KBM-7 (cell line): ENCODE results near the gene DOK6.
A peak's percentile ranks its signal among the peaks of the same experiment; 100 is the strongest.
"Not testable (repeated sequence)": the region's sequence is repeated elsewhere in the genome, so short reads cannot be mapped to it uniquely, and the experiment has no call there.

Source experiments
- DNase-seq: peaks from one replicate; pipeline ENCODE4 v3.0.0-alpha.2; 2015
- in situ Hi-C: fragments of 300-500 bp; cut with MboI; formaldehyde crosslinking; loops from 2 replicates; pipeline ENCODE4 v1.14.3; 2020; ENCODE audit warnings: low sequenced_read_pairs, low pct_unique_long_range_greater_than_20kb, mixed read lengths

DOK6 gene

GRCh38 chr18:69870736-69871135 is 470.0 kb downstream of the DOK6 start:
- DNase-seq, result no peak
- in situ Hi-C loops, result no loop called here

- no peak for DNase-seq
- in situ Hi-C loops, result no loop called here
These were observed 470.7 kb downstream of the DOK6 start for GRCh38 chr18:69871363-69871762.

GRCh38 chr18:69872661-69873060 is 472.0 kb downstream of the DOK6 start:
- DNase-seq, result no peak
- in situ Hi-C loops, result no loop called here

- in situ Hi-C loops, result no loop called here
These were observed 473.4 kb downstream of the DOK6 start for GRCh38 chr18:69874058-69874457.

GRCh38 chr18:69876490-69876889 is 475.8 kb downstream of the DOK6 start:
- in situ Hi-C loops, result no loop called here
- DNase-seq, result no peak

More at GRCh38 chr18:69874058-69874457, 473.4 kb downstream of the DOK6 start:
- DNase-seq, result no peak

DNA sequence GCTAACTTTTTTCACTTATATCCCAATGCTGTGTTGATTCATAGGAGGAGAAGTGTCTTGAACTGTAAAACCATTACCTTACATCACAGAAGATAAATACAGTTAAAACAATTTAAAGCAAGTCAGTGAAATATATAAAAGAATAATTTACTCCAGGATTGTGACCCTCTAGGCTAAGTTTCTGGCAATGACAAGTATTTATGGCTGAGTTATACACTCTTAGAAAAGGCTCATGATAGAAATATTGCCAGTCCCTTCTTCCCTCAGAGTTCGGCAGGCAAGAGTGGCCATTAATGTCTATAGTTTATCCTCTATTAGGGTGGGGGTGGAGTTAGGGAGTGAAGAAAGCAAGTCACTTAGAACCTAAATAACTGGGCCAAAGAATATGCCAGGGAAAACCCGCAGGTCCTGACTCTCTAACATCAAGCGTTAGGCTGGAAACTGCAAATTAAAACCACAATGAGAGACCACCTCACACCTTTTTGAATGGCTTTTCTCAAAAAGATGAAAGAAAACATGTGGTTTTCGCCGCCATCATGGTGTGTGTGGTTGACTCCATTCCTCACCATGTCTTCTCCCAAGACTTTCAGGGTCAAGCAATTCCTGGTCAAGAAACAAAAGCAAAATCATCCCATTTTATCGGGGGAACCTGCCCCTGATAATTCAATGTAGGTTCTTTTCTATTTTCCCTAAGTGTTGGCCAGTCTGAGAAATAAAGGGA is 477.7 kb downstream of the DOK6 start:
- in situ Hi-C loops, result no loop called here
- DNase-seq, result no peak

GRCh38 chr18:69879051-69879450 is 478.4 kb downstream of the DOK6 start:
- DNase-seq, in situ Hi-C loops: not testable (repeated sequence)

GRCh38 chr18:69880083-69880482 is 479.4 kb downstream of the DOK6 start:
- no peak for DNase-seq
- in situ Hi-C loops, result no loop called here

DNA sequence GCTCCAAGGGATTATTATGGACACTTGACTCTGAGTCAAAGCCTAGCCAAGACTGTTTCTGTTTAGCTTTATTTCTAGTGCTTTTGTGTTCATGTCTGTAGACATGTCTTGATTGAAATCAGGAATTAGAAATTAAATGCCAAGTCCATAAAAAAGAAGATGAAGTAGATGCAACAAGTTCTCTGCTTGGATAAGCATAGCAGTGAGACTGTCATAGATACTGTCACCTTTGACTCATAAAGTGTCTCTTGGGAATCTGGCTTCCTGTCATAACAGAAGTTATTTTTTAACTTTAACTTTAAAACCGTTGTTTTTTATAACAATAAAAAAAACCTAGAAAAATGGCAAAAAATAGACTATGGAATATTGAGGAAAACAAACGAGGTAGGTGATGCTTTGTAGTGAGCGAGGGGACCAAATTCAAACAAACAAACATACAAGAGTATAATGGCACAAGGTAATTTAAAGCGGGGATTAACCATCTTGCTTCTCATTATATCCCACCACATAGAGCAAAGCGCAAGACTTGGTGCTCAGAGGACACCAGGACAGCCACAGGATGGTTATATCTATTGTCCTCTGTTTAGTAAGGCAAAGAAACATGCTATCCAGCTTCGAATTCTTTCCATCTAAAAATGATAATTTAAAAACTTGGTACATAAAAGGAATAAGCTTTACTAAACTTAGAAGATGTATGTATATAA is 482.4 kb downstream of the DOK6 start:
- in situ Hi-C loops, result no loop called here
- no peak for DNase-seq

GRCh38 chr18:69883781-69884180 is 483.1 kb downstream of the DOK6 start:
- in situ Hi-C loops, result no loop called here
- no peak for DNase-seq

- in situ Hi-C loops, result no loop called here
These were observed 484.7 kb downstream of the DOK6 start for GRCh38 chr18:69885355-69885754.

GRCh38 chr18:69885841-69886531 is 485.3 kb downstream of the DOK6 start:
- no peak for DNase-seq
- in situ Hi-C loops, result no loop called here

More at GRCh38 chr18:69885355-69885754, 484.7 kb downstream of the DOK6 start:
- no peak for DNase-seq

DNA sequence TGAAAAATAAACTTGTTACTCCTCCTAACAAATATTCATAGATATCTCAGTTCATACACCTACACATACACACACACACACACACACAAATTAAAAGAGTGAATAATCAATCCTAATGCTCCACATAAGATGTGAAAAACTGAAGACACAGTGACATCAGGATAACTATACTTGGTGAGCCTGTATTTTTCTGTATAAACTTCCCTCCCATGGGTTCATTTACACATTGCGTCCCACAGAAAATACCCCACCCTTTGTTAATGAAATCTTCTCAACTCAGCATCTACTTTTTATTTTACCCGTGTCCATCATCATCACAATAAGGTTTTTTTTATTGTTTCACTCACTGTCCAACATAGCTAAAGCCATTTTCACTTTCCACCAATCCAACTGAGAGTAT is 486.6 kb downstream of the DOK6 start:
- in situ Hi-C loops, result no loop called here
- DNase-seq, result no peak

DNA sequence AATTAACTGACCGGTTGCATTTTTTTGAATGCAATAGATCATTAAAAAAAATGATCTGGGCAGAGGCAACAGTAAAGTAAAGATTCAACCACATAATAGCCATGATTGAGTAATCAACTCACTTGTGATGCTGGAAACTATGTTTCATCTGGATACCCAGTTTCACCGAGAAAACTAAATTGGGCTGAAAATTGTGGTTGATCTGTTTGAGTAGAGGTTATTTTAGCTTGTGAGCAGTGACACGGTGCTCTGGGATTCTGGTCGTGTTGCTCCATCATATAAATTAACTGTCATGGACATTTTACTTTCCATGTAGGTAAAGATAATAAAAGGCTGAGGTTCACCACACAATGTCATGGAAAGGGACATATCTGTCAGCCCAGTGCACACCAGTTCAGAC is 488.3 kb downstream of the DOK6 start:
- no peak for DNase-seq
- in situ Hi-C loops, result no loop called here

DNA sequence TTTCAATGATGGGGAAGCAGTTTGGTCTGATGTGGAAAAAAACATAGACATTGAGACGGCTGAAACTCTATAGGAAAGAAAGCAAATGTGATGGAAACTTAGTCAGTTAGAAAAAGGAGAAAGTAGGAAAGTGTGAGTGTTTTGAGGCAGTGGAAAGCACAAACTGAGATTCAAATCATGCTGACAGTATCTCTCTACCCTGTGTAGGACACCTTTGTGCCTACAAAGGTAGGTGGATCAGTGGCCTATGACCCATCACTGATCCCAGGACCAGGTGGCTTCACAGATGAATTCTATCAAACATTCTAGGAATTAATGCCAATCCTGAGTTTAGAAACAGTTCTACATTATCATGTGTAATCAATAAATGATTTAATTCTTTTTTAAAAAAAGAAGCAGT is 489.9 kb downstream of the DOK6 start:
- DNase-seq, result no peak
- in situ Hi-C loops, result no loop called here

DNA sequence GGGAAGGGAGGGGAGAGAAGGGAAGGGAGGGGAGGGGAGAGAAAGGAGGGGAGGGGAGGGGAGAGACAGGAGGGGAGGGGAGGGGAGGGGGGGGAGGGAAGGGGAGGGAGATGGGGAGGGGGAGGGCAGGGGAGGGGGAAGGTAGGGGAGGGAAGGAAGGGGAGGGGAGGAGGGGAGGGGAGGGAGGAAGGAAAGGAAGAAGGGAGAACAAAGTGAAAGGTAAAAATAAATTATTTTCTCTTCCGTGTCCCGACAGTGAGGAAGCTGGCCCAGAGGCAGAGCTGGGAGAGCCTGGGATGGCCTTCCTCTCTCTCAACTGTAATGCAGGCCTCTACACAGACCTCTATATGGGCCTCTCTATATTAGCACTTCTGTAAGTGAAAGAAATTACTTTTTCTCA is 493.8 kb downstream of the DOK6 start:
- in situ Hi-C loops, result no loop called here
- DNase-seq, result no peak

- in situ Hi-C loops, result no loop called here
These were observed 494.7 kb downstream of the DOK6 start for GRCh38 chr18:69895066-69896047.

DNA sequence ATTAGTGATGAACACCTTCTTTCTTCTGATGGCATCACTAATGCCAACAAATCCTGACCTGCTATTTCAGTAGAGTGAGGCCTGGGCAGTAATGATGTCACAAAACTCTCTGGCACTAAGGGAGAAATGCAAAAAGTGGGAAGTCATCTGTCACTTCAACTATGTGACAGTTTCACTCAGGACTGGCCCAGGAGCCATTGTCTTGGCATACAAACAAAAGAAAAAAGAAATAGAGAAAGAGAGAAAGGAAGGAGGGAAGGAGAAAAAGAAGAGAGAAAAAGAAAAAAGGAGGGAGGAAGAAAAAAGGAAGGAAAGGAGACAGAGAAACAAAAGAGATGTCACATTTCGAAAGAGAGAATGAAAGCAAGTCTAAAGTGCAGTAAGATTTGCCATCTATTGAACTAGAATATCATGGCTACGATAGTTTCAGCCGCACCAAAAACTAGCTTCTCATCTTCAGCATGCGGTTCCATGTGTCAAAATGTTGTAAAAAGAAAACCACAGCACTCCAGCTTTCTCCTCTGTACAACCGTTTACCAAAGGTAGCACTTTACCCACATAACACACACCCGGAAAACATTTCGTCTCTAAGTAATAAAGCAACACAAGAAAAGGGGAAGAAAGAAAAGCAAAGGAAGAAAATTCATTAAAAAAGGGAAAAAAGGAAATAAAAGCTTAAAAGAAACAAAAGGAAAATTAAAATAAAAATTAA is 496.9 kb downstream of the DOK6 start:
- DNase-seq, result peak; percentile 63
- in situ Hi-C loops, result no loop called here

More at GRCh38 chr18:69895066-69896047, 494.7 kb downstream of the DOK6 start:
- DNase-seq, result no peak
